Right lobe of liver (tissue), 4 donors: Measurements from ENCODE around the gene FOXN1.

Source experiments
- CTCF ChIP-seq, 4 donors: fragments of 200-600 bp in 3 of 4; fragments of 450-650 bp in 1 of 4; IDR thresholded peaks; one replicate each; pipeline versions ENCODE4 v1.5.1 to v1.8.0; 2016 to 2022; ENCODE audit warnings: antibody characterized with exemption in 4 of 4, mild to moderate bottlenecking in 2 of 4
- POLR2A ChIP-seq: fragments of 450-650 bp; IDR thresholded peaks from one replicate; pipeline ENCODE4 v1.6.1; 2017; ENCODE audit warnings: antibody characterized with exemption, mild to moderate bottlenecking
- donor health status: DM: no; HTN: no; CAD: no.
- donor health status: DM: no; HTN: no; CAD: no.
- donor health status: DM: no; HTN: yes; CAD: no.

DNA sequence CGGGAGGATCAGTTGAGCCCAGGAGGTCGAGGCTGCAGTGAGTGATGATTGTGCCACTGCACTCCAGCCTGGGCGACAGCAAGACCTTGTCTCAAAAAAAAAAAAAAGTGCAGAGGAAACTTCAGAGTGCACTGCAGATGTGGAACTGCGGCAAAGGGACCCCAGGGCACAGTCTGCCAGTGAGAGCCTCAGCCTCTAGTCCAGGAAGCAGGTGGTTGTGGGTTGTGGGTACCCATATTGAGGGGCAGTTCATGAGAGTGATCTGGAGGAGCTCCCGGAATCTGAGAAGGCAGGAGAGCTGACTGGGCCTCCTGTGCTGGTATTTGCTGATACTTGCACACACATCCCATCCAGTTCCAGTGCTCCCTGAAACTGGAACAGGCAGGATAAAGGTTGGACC, 13.1 kb downstream of the FOXN1 start:
- TF ChIP-seq CTCF (IDR thresholded peaks at IDR 0.05) (no peak), POLR2A (no peak)
